SK-N-MC (cell line): ENCODE data around the gene NCOA3.

Source experiments
- EZH2 ChIP-seq: fragments of 200-600 bp; sonication (generic); IDR thresholded peaks from one replicate; pipeline ENCODE4 v1.6.1; 2017; ENCODE audit warnings: antibody characterized with exemption
- POLR2AphosphoS5 ChIP-seq: IDR thresholded peaks from 2 replicates; pipeline ENCODE4 v1.6.1; 2012; ENCODE audit warnings: mild to moderate bottlenecking, low read depth, low read length, borderline replicate concordance

DNA sequence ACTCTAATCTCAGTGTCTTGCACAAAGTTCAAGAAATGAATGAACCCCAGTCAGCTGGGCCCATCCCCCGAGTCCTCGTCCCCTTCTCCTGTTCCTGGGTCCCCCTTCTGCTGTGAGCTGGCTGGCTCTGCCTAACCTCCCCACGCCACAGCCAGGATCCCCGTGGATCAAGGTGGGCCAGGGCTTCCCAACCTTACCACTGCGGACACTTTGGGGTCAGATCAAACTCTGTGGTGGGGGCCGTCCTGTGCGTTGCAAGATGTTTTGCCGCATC is 167.4 kb downstream of the NCOA3 start:
- no peak for TF ChIP-seq EZH2
- TF ChIP-seq POLR2AphosphoS5, result no peak
